HepG2 (cell line): ENCODE measurements around the gene PEX11A. TPM values are rescaled to one million over a fixed set of nuclear protein-coding genes. Genes with fewer than 3 reads are reported as not detected.

Experiments
- ATAC-seq: fragments of 200-7000 bp; cut with Tn5 transposase; 3 replicates; pipeline ENCODE4 v1.9.1; 2020; ENCODE audit warnings: mild to moderate bottlenecking, moderate library complexity
- BruUV-seq: library from RNA; stranded (reverse); fragments of 400-500 nt; replicated peaks from 2 replicates; lab custom pipeline; 2021; lab: Mats Ljungman, UMichigan
- CTCF ChIA-PET: fragments of 300-600 bp; formaldehyde crosslinking; extraction: SDS; loops from one replicate; lab custom pipeline; 2021; ENCODE audit warnings: low total read pairs, inconsistent platforms, low intra/inter-chr PET ratio; lab: Yijun Ruan, JAX
- POLR2A ChIA-PET: fragments of 350-600 bp; sonication (Branson Sonifier 250); formaldehyde crosslinking; loops from one replicate; lab custom pipeline; 2020; ENCODE audit warnings: antibody characterized with exemption, inconsistent platforms; lab: Yijun Ruan, JAX
- DNase-seq: peaks from one replicate; pipeline ENCODE4 v3.0.0-alpha.2; 2015; ENCODE audit warnings: low spot score
- FAIRE-seq: peaks from 3 replicates; lab custom pipeline; 2011; peaks lifted over from hg19 to GRCh38; lab: Jason Lieb, UNC
- H2AFZ ChIP-seq: one replicate; pipeline ENCODE4 v1.6.1; 2011; ENCODE audit warnings: low read length, inconsistent platforms
- H3K27ac ChIP-seq: fragments of 300-600 bp; 3 replicates; pipeline ENCODE4 v1.8.0; 2011; ENCODE audit warnings: mixed run types, mild to moderate bottlenecking, mixed read lengths, low read length, inconsistent platforms; ENCODE audit not compliant: insufficient read depth; ENCODE audit errors: extremely low read length
- H3K27me3 ChIP-seq, 2 experiments: fragments of 200-600 bp in 1 of 2; 2 replicates in 1 of 2; 3 replicates in 1 of 2; pipeline versions ENCODE4 v1.6.0 to v1.8.0; 2011; ENCODE audit warnings: low read length in 2 of 2, mild to moderate bottlenecking in 2 of 2, moderate library complexity in 2 of 2, inconsistent platforms in 1 of 2; ENCODE audit not compliant: insufficient read depth in 2 of 2, control insufficient read depth in 1 of 2
- H3K36me3 ChIP-seq, 2 experiments: fragments of 200-600 bp in 1 of 2; replicated peaks in 1 of 2; 2 replicates in 1 of 2; 3 replicates in 1 of 2; pipeline versions ENCODE4 v1.5.1 to v1.8.0; 2011; ENCODE audit warnings: low read length in 2 of 2, inconsistent platforms in 1 of 2; ENCODE audit not compliant: insufficient read depth in 2 of 2, control insufficient read depth in 1 of 2
- H3K4me1 ChIP-seq: 2 replicates; pipeline ENCODE4 v1.5.1; 2012; ENCODE audit warnings: low read length, inconsistent platforms; ENCODE audit not compliant: insufficient read depth
- H3K4me2 ChIP-seq: 2 replicates; pipeline ENCODE4 v1.6.0; 2011; ENCODE audit warnings: low read depth, low read length, inconsistent platforms
- H3K4me3 ChIP-seq, 3 experiments: fragments of 200-600 bp in 1 of 3; sonication (generic), shearing (Covaris generic) in 1 of 3; replicated peaks in 1 of 3; 2 replicates each; pipeline ENCODE4 v1.5.1; 2011 to 2016; ENCODE audit warnings: low read length in 3 of 3, inconsistent platforms in 2 of 3, low read depth in 2 of 3, mild to moderate bottlenecking in 2 of 3, control low read depth in 1 of 3, mixed read lengths in 1 of 3; ENCODE audit not compliant: insufficient read depth in 1 of 3
- H3K79me2 ChIP-seq: one replicate; pipeline ENCODE4 v1.6.1; 2011; ENCODE audit warnings: low read length, inconsistent platforms; ENCODE audit not compliant: insufficient read depth
- H3K9ac ChIP-seq: 2 replicates; pipeline ENCODE4 v1.6.0; 2011; ENCODE audit warnings: mild to moderate bottlenecking, low read depth, low read length, inconsistent platforms; ENCODE audit not compliant: insufficient read depth
- H3K9me3 ChIP-seq: 2 replicates; pipeline ENCODE4 v1.5.1; 2012; ENCODE audit warnings: mild to moderate bottlenecking, low read length
- H4K20me1 ChIP-seq: 2 replicates; pipeline ENCODE4 v1.6.0; 2011; ENCODE audit warnings: inconsistent platforms, mild to moderate bottlenecking, low read length, moderate library complexity; ENCODE audit not compliant: insufficient read depth
- CHD2 ChIP-seq: IDR thresholded peaks from 2 replicates; pipeline ENCODE4 v1.6.1; 2011; ENCODE audit warnings: low read depth, low read length, improper control_type of control experiment
- GABPB1 ChIP-seq: IDR thresholded peaks from 2 replicates; pipeline ENCODE4 v1.6.1; 2016; ENCODE audit warnings: mild to moderate bottlenecking, missing genetic modification reagents, moderate library complexity, missing compliant biosample characterization
- HNRNPLL ChIP-seq: fragments of 200-400 bp; formaldehyde crosslinking; IDR thresholded peaks from 2 replicates; pipeline ENCODE4 v1.6.1; 2017; ENCODE audit warnings: mild to moderate bottlenecking, low read depth, low read length; ENCODE audit not compliant: poor library complexity, severe bottlenecking
- MIER3 ChIP-seq: IDR thresholded peaks from 2 replicates; pipeline ENCODE4 v1.6.1; 2016; ENCODE audit warnings: missing compliant biosample characterization, borderline replicate concordance
- MTA1 ChIP-seq: sonication (generic); formaldehyde crosslinking; IDR thresholded peaks from 2 replicates; pipeline ENCODE4 v1.4.0; 2020; ENCODE audit warnings: missing genetic modification reagents, mild to moderate bottlenecking, borderline replicate concordance
- PHF8 ChIP-seq: sonication (generic); formaldehyde crosslinking; IDR thresholded peaks from 2 replicates; pipeline ENCODE4 v1.5.0; 2020; ENCODE audit warnings: missing genetic modification reagents
- YY1 ChIP-seq: IDR thresholded peaks from 2 replicates; pipeline ENCODE4 v1.6.1; 2011; ENCODE audit warnings: low read length, low read depth, moderate library complexity, mild to moderate bottlenecking; ENCODE audit not compliant: insufficient read depth, insufficient replicate concordance
- ZFX ChIP-seq: sonication (generic); formaldehyde crosslinking; IDR thresholded peaks from 2 replicates; pipeline ENCODE4 v1.4.0; 2020; ENCODE audit warnings: mild to moderate bottlenecking, low read depth, missing genetic modification reagents, moderate library complexity
- WGBS: methylation state at CpG from one replicate; pipeline ENCODE4 v1.1.6; 2017; ENCODE audit warnings: low lambda C conversion rate; 5-methylcytosine and 5-hydroxymethylcytosine counted together
- in situ Hi-C: cut with HindIII; loops from 2 replicates; pipeline ENCODE4 v1.10.0; 2017; ENCODE audit warnings: low pct_unique_long_range_greater_than_20kb; ENCODE audit not compliant: extremely low pct_ligation_motif_present
- intact Hi-C: fragments of 100-400 bp; cut with micrococcal nuclease; formaldehyde crosslinking; loops from one replicate; pipeline ENCODE4 v1.10.0; 2022; ENCODE audit not compliant: unreplicated experiment
- polyA plus RNA-seq, 8 experiments: library from polyadenylated mRNA; depleted of rRNA in 3 of 8; stranded (reverse) in 7 of 8; unstranded in 1 of 8; fragments of >200 nt; fragmentation: Illumina TruSeq in 4 of 8; extraction: Trizol in 4 of 8; gene quantifications; 2 replicates each; pipeline versions ENCODE4 v1.2.1 to v1.2.3, GENCODE V29; 2011 to 2016; ENCODE audit warnings: low read depth in 4 of 8, missing spikeins in 1 of 8, mixed read lengths in 1 of 8; ENCODE audit not compliant: insufficient read depth in 1 of 8
- total RNA-seq, 5 experiments: library from RNA; depleted of rRNA; stranded (reverse); fragments of >200 nt; fragmentation: Illumina TruSeq; extraction: Trizol; gene quantifications; 2 replicates each; pipeline ENCODE4 v1.2.3, GENCODE V29; 2016; ENCODE audit warnings: low read depth in 1 of 5
- TF ChIP-seq, protein P1 (sequence below): sonication (generic); formaldehyde crosslinking; IDR thresholded peaks from 2 replicates; pipeline ENCODE4 v1.4.0; 2020; ENCODE audit warnings: mild to moderate bottlenecking, missing genetic modification reagents
- TF ChIP-seq, protein P2 (sequence below), 2 experiments: IDR thresholded peaks; 2 replicates each; pipeline ENCODE4 v1.6.1; 2011 to 2012; ENCODE audit warnings: low read length in 2 of 2, borderline replicate concordance in 1 of 2, low read depth in 1 of 2, mild to moderate bottlenecking in 1 of 2, moderate library complexity in 1 of 2
- TF ChIP-seq, protein P3 (sequence below): sonication (generic); formaldehyde crosslinking; IDR thresholded peaks from 2 replicates; pipeline ENCODE4 v1.4.0; 2020; ENCODE audit warnings: mild to moderate bottlenecking, low read depth, missing genetic modification reagents

PEX11A gene
- total and polyA plus RNA-seq, 2 of the 13 experiments (the other 11 are each of a cell fraction or from before 2014, with no cell fraction given): 9.9 to 15.1 TPM

DNA sequence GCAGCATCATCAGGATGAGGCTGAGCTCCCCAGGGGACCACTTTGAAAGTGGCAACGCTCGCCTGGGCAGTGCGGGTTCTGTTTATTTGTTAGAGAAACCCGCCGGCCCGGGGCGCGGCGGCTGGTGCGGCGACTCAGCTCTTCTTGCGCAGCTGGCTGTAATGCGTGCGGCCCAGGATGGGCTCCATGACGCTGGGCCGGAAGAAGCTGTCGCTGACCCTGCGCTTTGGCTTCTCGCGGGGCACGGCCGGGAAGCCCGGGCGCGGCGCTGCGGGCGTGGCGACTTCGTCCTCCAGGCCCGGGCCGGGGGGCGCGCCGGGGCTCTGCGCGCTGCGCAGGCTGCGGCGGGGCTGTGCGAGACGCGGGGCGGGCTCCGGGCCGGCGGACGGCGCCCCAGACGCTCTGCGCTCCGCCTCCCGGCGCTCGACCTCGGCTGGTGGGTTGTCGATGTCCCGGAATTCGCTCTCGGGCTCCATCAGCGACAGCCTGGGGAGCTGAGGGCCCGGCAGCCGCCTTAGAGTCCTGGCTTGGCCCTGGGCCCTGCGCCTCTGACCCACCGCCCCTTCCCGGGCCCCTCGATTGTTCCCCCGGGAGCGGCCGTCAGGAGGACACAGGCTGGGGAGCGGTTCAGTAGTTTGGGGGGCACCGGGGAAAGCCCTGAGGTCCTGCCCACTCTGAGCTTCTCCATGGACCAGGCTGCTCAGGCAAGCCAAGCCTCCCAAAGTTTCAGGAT is 24.9 kb downstream of the PEX11A start:
- ChIA-PET CTCF (no interaction called here), POLR2A (interaction anchor here (0.9 to 1.1 kb wide), 3 partner anchors 9 to 11 kb away, joined by 3 to 4 read pairs (median 3); no protein-coding TSS in a partner anchor)
- Histone ChIP-seq H3K4me1 (peaks cover 28% of the 10 kb centered on the region), H4K20me1 (no peaks in the 10 kb centered on the region), H3K4me3 (peak overlapping the region; percentile 34 to 65 (median 44); a peak in 5 of 6 replicates), H3K9me3 (no peaks in the 10 kb centered on the region), H3K4me2 (peak overlapping the region; percentile 67), H3K36me3 (no peaks in the 10 kb centered on the region), H3K9ac (0 out of 2 replicates have a peak overlapping the region, but pooled peaks have one; percentile 8), H3K27me3 (peaks cover 0 to 1% of the 10 kb centered on the region in 2 experiments; a peak in 1 of 5 replicates), H3K79me2 (no peaks in the 10 kb centered on the region), H3K27ac (no peak overlapping the region), H2AFZ (no peak overlapping the region)
- no peak for FAIRE-seq
- in situ Hi-C loops (no loop called here), intact Hi-C loops (no loop called here)
- peak; percentile 68 for ATAC-seq
- peak; percentile 96 for TF ChIP-seq HNRNPLL
- peak; percentile 53; the same call in 1 of the 2 replicates for TF ChIP-seq GABPB1 (CRISPR knock-in tag)
- peak; percentile 39; the same call in 1 of the 2 replicates for TF ChIP-seq ZFX (CRISPR knock-in tag)
- no peak for TF ChIP-seq MIER3
- TF ChIP-seq, protein P1, sequence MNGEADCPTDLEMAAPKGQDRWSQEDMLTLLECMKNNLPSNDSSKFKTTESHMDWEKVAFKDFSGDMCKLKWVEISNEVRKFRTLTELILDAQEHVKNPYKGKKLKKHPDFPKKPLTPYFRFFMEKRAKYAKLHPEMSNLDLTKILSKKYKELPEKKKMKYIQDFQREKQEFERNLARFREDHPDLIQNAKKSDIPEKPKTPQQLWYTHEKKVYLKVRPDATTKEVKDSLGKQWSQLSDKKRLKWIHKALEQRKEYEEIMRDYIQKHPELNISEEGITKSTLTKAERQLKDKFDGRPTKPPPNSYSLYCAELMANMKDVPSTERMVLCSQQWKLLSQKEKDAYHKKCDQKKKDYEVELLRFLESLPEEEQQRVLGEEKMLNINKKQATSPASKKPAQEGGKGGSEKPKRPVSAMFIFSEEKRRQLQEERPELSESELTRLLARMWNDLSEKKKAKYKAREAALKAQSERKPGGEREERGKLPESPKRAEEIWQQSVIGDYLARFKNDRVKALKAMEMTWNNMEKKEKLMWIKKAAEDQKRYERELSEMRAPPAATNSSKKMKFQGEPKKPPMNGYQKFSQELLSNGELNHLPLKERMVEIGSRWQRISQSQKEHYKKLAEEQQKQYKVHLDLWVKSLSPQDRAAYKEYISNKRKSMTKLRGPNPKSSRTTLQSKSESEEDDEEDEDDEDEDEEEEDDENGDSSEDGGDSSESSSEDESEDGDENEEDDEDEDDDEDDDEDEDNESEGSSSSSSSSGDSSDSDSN: peak; percentile 49; the same call in 1 of the 2 replicates
- no peak for TF ChIP-seq MTA1 (CRISPR knock-in tag)
- 0 out of 2 replicates have a peak, but pooled peaks have one; percentile 18 for TF ChIP-seq PHF8 (CRISPR knock-in tag)
- TF ChIP-seq CHD2: 0 out of 2 replicates have a peak, but pooled peaks have one; percentile 29
- TF ChIP-seq, protein P2, sequence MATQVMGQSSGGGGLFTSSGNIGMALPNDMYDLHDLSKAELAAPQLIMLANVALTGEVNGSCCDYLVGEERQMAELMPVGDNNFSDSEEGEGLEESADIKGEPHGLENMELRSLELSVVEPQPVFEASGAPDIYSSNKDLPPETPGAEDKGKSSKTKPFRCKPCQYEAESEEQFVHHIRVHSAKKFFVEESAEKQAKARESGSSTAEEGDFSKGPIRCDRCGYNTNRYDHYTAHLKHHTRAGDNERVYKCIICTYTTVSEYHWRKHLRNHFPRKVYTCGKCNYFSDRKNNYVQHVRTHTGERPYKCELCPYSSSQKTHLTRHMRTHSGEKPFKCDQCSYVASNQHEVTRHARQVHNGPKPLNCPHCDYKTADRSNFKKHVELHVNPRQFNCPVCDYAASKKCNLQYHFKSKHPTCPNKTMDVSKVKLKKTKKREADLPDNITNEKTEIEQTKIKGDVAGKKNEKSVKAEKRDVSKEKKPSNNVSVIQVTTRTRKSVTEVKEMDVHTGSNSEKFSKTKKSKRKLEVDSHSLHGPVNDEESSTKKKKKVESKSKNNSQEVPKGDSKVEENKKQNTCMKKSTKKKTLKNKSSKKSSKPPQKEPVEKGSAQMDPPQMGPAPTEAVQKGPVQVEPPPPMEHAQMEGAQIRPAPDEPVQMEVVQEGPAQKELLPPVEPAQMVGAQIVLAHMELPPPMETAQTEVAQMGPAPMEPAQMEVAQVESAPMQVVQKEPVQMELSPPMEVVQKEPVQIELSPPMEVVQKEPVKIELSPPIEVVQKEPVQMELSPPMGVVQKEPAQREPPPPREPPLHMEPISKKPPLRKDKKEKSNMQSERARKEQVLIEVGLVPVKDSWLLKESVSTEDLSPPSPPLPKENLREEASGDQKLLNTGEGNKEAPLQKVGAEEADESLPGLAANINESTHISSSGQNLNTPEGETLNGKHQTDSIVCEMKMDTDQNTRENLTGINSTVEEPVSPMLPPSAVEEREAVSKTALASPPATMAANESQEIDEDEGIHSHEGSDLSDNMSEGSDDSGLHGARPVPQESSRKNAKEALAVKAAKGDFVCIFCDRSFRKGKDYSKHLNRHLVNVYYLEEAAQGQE (IDR thresholded peaks at IDR 0.05; ENCODE audit: borderline replicate concordance in 1 of 2, low read depth in 1 of 2, low read length in 2 of 2): no peak
- TF ChIP-seq, protein P3, sequence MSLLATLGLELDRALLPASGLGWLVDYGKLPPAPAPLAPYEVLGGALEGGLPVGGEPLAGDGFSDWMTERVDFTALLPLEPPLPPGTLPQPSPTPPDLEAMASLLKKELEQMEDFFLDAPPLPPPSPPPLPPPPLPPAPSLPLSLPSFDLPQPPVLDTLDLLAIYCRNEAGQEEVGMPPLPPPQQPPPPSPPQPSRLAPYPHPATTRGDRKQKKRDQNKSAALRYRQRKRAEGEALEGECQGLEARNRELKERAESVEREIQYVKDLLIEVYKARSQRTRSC (CRISPR knock-in tag): no peak
- TF ChIP-seq YY1: peak; percentile 34
- 66% methylated on average over 45 of the region's 72 CpGs for WGBS
- no TSS peak for BruUV-seq
- no peak for DNase-seq
